DND-41 (cell line): ENCODE measurements around the gene CAMK1.
A peak's percentile ranks its signal among the peaks of the same experiment; 100 is the strongest.

Source experiments
- ATAC-seq: fragments of 200-7000 bp; cut with Tn5 transposase; 3 replicates; pipeline ENCODE4 v1.9.1; 2021; ENCODE audit warnings: low read depth; ENCODE audit not compliant: insufficient read depth
- DNase-seq: peaks from one replicate; pipeline ENCODE4 v3.0.0-alpha.2; 2020
- H2AFZ ChIP-seq: 2 replicates; pipeline ENCODE4 v1.6.0; 2012; ENCODE audit warnings: low read depth, low read length
- H3K27ac ChIP-seq: 2 replicates; pipeline ENCODE4 v1.5.1; 2012; ENCODE audit warnings: low read length, inconsistent platforms
- H3K27me3 ChIP-seq: fragments of 200-600 bp; sonication (generic); 2 replicates; pipeline ENCODE4 v1.6.0; 2012; ENCODE audit warnings: low read length, mild to moderate bottlenecking, inconsistent platforms; ENCODE audit not compliant: insufficient read depth, poor library complexity
- H3K36me3 ChIP-seq: 2 replicates; pipeline ENCODE4 v1.5.1; 2012; ENCODE audit warnings: low read length, inconsistent platforms; ENCODE audit not compliant: insufficient read depth
- H3K4me1 ChIP-seq: 2 replicates; pipeline ENCODE4 v1.5.1; 2012; ENCODE audit warnings: mild to moderate bottlenecking, low read length; ENCODE audit not compliant: insufficient read depth
- H3K4me2 ChIP-seq: 2 replicates; pipeline ENCODE4 v1.6.0; 2012; ENCODE audit warnings: mild to moderate bottlenecking, moderate library complexity, low read length, inconsistent platforms; ENCODE audit not compliant: insufficient read depth
- H3K4me3 ChIP-seq, 2 experiments: fragments of 200-600 bp in 1 of 2; shearing (Covaris generic) in 1 of 2; 2 replicates each; pipeline ENCODE4 v1.5.1; 2012 to 2016; ENCODE audit warnings: inconsistent platforms in 2 of 2, low read length in 2 of 2, mild to moderate bottlenecking in 2 of 2, low read depth in 1 of 2, moderate library complexity in 1 of 2
- H3K79me2 ChIP-seq: 2 replicates; pipeline ENCODE4 v1.6.0; 2012; ENCODE audit warnings: low read length, inconsistent platforms; ENCODE audit not compliant: insufficient read depth
- H3K9ac ChIP-seq: 2 replicates; pipeline ENCODE4 v1.6.0; 2012; ENCODE audit warnings: low read depth, mild to moderate bottlenecking, inconsistent platforms, low read length, moderate library complexity
- H3K9me3 ChIP-seq: 2 replicates; pipeline ENCODE4 v1.5.1; 2012; ENCODE audit warnings: low read length, moderate library complexity, mild to moderate bottlenecking, inconsistent platforms; ENCODE audit not compliant: insufficient read depth, severe bottlenecking
- H4K20me1 ChIP-seq: 2 replicates; pipeline ENCODE4 v1.6.0; 2012; ENCODE audit warnings: low read length; ENCODE audit not compliant: insufficient read depth
- CTCF ChIP-seq: IDR thresholded peaks from 2 replicates; pipeline ENCODE4 v1.5.1; 2012; ENCODE audit warnings: borderline replicate concordance, low read length, moderate library complexity, mild to moderate bottlenecking; ENCODE audit not compliant: poor library complexity, severe bottlenecking; ENCODE audit errors: extremely low read depth
- EZH2 ChIP-seq: IDR thresholded peaks from 3 replicates; pipeline ENCODE4 v1.6.1; 2012; ENCODE audit warnings: borderline replicate concordance, low read depth, mild to moderate bottlenecking, moderate library complexity, low read length, inconsistent platforms; ENCODE audit not compliant: severe bottlenecking

The CAMK1 gene

GRCh38 chr3:9716801-9717555 is 52.8 kb downstream of the CAMK1 start:
- no peak overlapping the region for H3K27ac ChIP-seq
- no peak for DNase-seq
- ATAC-seq = no peak

GRCh38 chr3:9715764-9716437 is 53.8 kb downstream of the CAMK1 start:
- ATAC-seq (no peak), DNase-seq (no peak)
- no peak overlapping the region for H3K9ac ChIP-seq
- no peak overlapping the region for H3K4me2 ChIP-seq
- no peaks in the 10 kb centered on the region for H3K9me3 ChIP-seq
- no peak overlapping the region for H3K27ac ChIP-seq
- H3K4me3 ChIP-seq = no peak overlapping the region
- H4K20me1 ChIP-seq = no peaks in the 10 kb centered on the region
- H2AFZ ChIP-seq = no peak overlapping the region
- peak; percentile 49 for TF ChIP-seq CTCF
- no peak for TF ChIP-seq EZH2
- no peaks in the 10 kb centered on the region for H3K36me3 ChIP-seq
- H3K27me3 ChIP-seq = no peaks in the 10 kb centered on the region
- no peaks in the 10 kb centered on the region for H3K4me1 ChIP-seq
- H3K79me2 ChIP-seq = no peaks in the 10 kb centered on the region

More at GRCh38 chr3:9716801-9717555, 52.8 kb downstream of the CAMK1 start:
- TF ChIP-seq EZH2 (no peak), CTCF (no peak)
- H2AFZ ChIP-seq = no peak overlapping the region
- no peak overlapping the region for H3K4me3 ChIP-seq
- no peaks in the 10 kb centered on the region for H3K79me2 ChIP-seq
- no peaks in the 10 kb centered on the region for H3K27me3 ChIP-seq
- H3K36me3 ChIP-seq = no peaks in the 10 kb centered on the region
- H3K9me3 ChIP-seq = no peaks in the 10 kb centered on the region
- H3K4me2 ChIP-seq = no peak overlapping the region
- no peaks in the 10 kb centered on the region for H4K20me1 ChIP-seq
- no peak overlapping the region for H3K9ac ChIP-seq
- no peaks in the 10 kb centered on the region for H3K4me1 ChIP-seq

GRCh38 chr3:9715136-9715535 is 54.6 kb downstream of the CAMK1 start:
- Histone ChIP-seq H3K4me1 (no peaks in the 10 kb centered on the region), H4K20me1 (no peaks in the 10 kb centered on the region), H3K9me3 (no peaks in the 10 kb centered on the region), H3K4me3 (no peak overlapping the region), H3K27me3 (no peaks in the 10 kb centered on the region), H3K27ac (no peak overlapping the region), H3K36me3 (no peaks in the 10 kb centered on the region), H3K4me2 (no peak overlapping the region), H3K79me2 (no peaks in the 10 kb centered on the region), H3K9ac (no peak overlapping the region), H2AFZ (no peak overlapping the region)
- DNase-seq (no peak), ATAC-seq (no peak)
- TF ChIP-seq CTCF (no peak), EZH2 (no peak)
